Neural progenitor cell (in vitro differentiated cells): ENCODE data around the gene PGRMC2. TPM values are rescaled to one million over a fixed set of nuclear protein-coding genes. Genes with fewer than 3 reads are reported as not detected.

Experiments
- DNase-seq: peaks from one replicate; pipeline ENCODE4 v3.0.0-alpha.2; 2016; ENCODE audit warnings: low spot score
- H2AFZ ChIP-seq: fragments of 200-600 bp; sonication (generic); replicated peaks from 2 replicates; pipeline ENCODE4 v1.6.1; 2016; ENCODE audit warnings: antibody characterized with exemption
- H3F3A ChIP-seq: fragments of 200-600 bp; sonication (generic); 2 replicates; pipeline ENCODE4 v1.6.1; 2016; ENCODE audit warnings: antibody characterized with exemption, low read depth
- H3K27ac ChIP-seq: fragments of 200-600 bp; sonication (generic); 2 replicates; pipeline ENCODE4 v1.5.1; 2016; ENCODE audit warnings: mild to moderate bottlenecking
- H3K27me3 ChIP-seq: fragments of 200-600 bp; sonication (generic); 2 replicates; pipeline ENCODE4 v1.6.1; 2016; ENCODE audit warnings: mild to moderate bottlenecking, moderate library complexity
- H3K36me3 ChIP-seq: fragments of 200-600 bp; sonication (generic); 2 replicates; pipeline ENCODE4 v1.5.1; 2016
- H3K4me1 ChIP-seq: fragments of 200-600 bp; sonication (generic); 2 replicates; pipeline ENCODE4 v1.6.1; 2016; ENCODE audit warnings: mixed run types
- H3K4me2 ChIP-seq: fragments of 200-600 bp; sonication (generic); 2 replicates; pipeline ENCODE4 v1.6.1; 2016
- H3K4me3 ChIP-seq: fragments of 200-600 bp; sonication (generic); 2 replicates; pipeline ENCODE4 v1.5.1; 2016
- H3K79me2 ChIP-seq: fragments of 200-600 bp; sonication (generic); 2 replicates; pipeline ENCODE4 v1.6.1; 2016; ENCODE audit warnings: low read depth
- H3K9ac ChIP-seq: fragments of 200-600 bp; sonication (generic); 2 replicates; pipeline ENCODE4 v1.6.1; 2016
- H3K9me3 ChIP-seq: fragments of 200-600 bp; sonication (generic); 2 replicates; pipeline ENCODE4 v1.5.1; 2016; ENCODE audit warnings: low read depth
- H4K20me1 ChIP-seq: fragments of 200-600 bp; sonication (generic); 2 replicates; pipeline ENCODE4 v1.6.1; 2016; ENCODE audit warnings: low read depth
- H3K27ac Mint-ChIP-seq: 3 replicates; pipeline ENCODE4 v1.8.0; 2021; ENCODE audit warnings: mixed read lengths
- H3K27me3 Mint-ChIP-seq: 2 replicates; pipeline ENCODE4 v1.8.0; 2022; ENCODE audit warnings: low read depth, mild to moderate bottlenecking, inconsistent platforms, moderate library complexity, mixed read lengths; ENCODE audit not compliant: insufficient read depth
- H3K36me3 Mint-ChIP-seq: 3 replicates; pipeline ENCODE4 v1.8.0; 2021; ENCODE audit warnings: mixed read lengths
- H3K4me1 Mint-ChIP-seq: 3 replicates; pipeline ENCODE4 v1.8.0; 2021; ENCODE audit warnings: mixed read lengths
- H3K4me3 Mint-ChIP-seq: 3 replicates; pipeline ENCODE4 v1.8.0; 2021; ENCODE audit warnings: mild to moderate bottlenecking, moderate library complexity, mixed read lengths
- H3K9me3 Mint-ChIP-seq: 3 replicates; pipeline ENCODE4 v1.8.0; 2020; ENCODE audit warnings: mixed read lengths
- EZH2 ChIP-seq: fragments of 200-600 bp; sonication (generic); IDR thresholded peaks from 2 replicates; pipeline ENCODE4 v1.6.1; 2017; ENCODE audit warnings: antibody characterized with exemption, mild to moderate bottlenecking, moderate library complexity
- EZH2phosphoT487 ChIP-seq: fragments of 200-600 bp; sonication (generic); IDR thresholded peaks from 2 replicates; pipeline ENCODE4 v1.6.1; 2017; ENCODE audit warnings: antibody characterized with exemption
- total RNA-seq: library from RNA; depleted of rRNA; stranded (reverse); fragments of >200 nt; gene quantifications from 2 replicates; pipeline ENCODE4 v1.2.3, GENCODE V29; 2015; ENCODE audit warnings: low replicate concordance
- TF ChIP-seq, protein P1 (sequence below): fragments of 200-600 bp; sonication (generic); IDR thresholded peaks from 2 replicates; pipeline ENCODE4 v1.5.1; 2017; ENCODE audit warnings: antibody characterized with exemption, mild to moderate bottlenecking

PGRMC2 gene
- total RNA-seq, 1 donor from 2014 or later: 58.8 TPM

DNA sequence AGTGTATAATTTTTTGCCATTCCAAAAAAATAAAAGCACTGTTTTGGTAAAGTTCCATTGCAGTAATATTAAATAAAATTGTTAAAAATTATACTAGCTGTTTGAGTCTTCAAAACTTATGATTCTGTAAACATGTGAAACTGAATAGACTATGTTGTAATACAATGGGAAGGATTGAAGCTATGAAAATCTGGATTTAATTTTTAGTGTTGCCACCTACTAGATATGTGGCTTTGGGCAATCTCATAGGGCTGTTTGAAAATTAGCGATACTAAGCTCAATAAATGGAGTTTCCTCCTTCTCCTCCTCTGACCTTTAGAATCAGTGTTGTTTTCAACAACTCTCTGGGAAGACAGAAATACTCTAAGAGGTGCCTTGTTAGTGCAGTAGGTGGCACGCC is 4.5 kb downstream of the PGRMC2 start:
- H3K79me2 ChIP-seq: peaks cover 94% of the 10 kb centered on the region
- no peak overlapping the region for H3K4me3 ChIP-seq
- no peak for DNase-seq
- H4K20me1 ChIP-seq: peaks cover 40% of the 10 kb centered on the region
- no peak overlapping the region for H3K27ac Mint-ChIP-seq
- H3K36me3 Mint-ChIP-seq: peaks cover 56% of the 10 kb centered on the region
- H3K9ac ChIP-seq: no peak overlapping the region
- H3K4me2 ChIP-seq: no peak overlapping the region
- H3K36me3 ChIP-seq: peaks cover 3% of the 10 kb centered on the region
- H2AFZ ChIP-seq: no peak overlapping the region
- no peak overlapping the region for H3K27ac ChIP-seq
- no peaks in the 10 kb centered on the region for H3K9me3 ChIP-seq
- H3K27me3 ChIP-seq: no peaks in the 10 kb centered on the region
- peaks cover 15% of the 10 kb centered on the region for H3K4me1 Mint-ChIP-seq
- H3K9me3 Mint-ChIP-seq: peaks cover 35% of the 10 kb centered on the region
- TF ChIP-seq, protein P1, sequence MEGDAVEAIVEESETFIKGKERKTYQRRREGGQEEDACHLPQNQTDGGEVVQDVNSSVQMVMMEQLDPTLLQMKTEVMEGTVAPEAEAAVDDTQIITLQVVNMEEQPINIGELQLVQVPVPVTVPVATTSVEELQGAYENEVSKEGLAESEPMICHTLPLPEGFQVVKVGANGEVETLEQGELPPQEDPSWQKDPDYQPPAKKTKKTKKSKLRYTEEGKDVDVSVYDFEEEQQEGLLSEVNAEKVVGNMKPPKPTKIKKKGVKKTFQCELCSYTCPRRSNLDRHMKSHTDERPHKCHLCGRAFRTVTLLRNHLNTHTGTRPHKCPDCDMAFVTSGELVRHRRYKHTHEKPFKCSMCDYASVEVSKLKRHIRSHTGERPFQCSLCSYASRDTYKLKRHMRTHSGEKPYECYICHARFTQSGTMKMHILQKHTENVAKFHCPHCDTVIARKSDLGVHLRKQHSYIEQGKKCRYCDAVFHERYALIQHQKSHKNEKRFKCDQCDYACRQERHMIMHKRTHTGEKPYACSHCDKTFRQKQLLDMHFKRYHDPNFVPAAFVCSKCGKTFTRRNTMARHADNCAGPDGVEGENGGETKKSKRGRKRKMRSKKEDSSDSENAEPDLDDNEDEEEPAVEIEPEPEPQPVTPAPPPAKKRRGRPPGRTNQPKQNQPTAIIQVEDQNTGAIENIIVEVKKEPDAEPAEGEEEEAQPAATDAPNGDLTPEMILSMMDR: no peak
- no peak for TF ChIP-seq EZH2
- no peak for TF ChIP-seq EZH2phosphoT487
- H3K4me1 ChIP-seq: peaks cover 25% of the 10 kb centered on the region
- peak overlapping the region; percentile 35 for H3K4me3 Mint-ChIP-seq
- H3F3A ChIP-seq: peaks cover 8% of the 10 kb centered on the region
- H3K27me3 Mint-ChIP-seq: no peaks in the 10 kb centered on the region

DNA sequence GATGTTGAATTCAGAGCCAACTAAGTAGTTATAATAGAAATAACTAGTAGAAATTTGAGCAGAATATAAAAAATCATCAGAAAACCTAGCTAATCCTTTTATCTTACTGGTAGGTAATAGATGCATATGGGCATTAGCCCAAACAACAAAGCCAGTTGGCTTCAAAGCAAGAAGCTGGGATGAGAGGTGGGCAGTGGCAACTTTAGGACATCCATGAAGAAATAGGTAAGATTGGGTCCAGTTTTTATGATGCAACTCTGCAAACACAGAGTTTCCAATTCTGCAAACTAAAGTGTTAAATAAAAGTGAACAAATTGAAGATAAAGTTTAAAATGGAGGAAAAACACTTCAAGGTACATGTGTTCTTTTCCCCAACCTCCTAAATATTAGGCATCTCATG is 5.1 kb downstream of the PGRMC2 start:
- Histone ChIP-seq H3K27ac (no peak overlapping the region), H3K27me3 (no peaks in the 10 kb centered on the region), H3K4me2 (no peak overlapping the region), H3K4me3 (no peak overlapping the region), H3K79me2 (peaks cover 99% of the 10 kb centered on the region), H3F3A (peaks cover 8% of the 10 kb centered on the region), H3K4me1 (peaks cover 25% of the 10 kb centered on the region), H3K36me3 (peaks cover 3% of the 10 kb centered on the region), H3K9ac (no peak overlapping the region), H3K9me3 (no peaks in the 10 kb centered on the region), H4K20me1 (peaks cover 40% of the 10 kb centered on the region), H2AFZ (no peak overlapping the region)
- peaks cover 39% of the 10 kb centered on the region for H3K9me3 Mint-ChIP-seq
- no peaks in the 10 kb centered on the region for H3K27me3 Mint-ChIP-seq
- DNase-seq: no peak
- H3K27ac Mint-ChIP-seq: no peak overlapping the region
- TF ChIP-seq, protein P1: no peak
- TF ChIP-seq EZH2phosphoT487 (no peak), EZH2 (no peak)
- peaks cover 15% of the 10 kb centered on the region for H3K4me1 Mint-ChIP-seq
- no peak overlapping the region for H3K4me3 Mint-ChIP-seq
- H3K36me3 Mint-ChIP-seq: peaks cover 60% of the 10 kb centered on the region

DNA sequence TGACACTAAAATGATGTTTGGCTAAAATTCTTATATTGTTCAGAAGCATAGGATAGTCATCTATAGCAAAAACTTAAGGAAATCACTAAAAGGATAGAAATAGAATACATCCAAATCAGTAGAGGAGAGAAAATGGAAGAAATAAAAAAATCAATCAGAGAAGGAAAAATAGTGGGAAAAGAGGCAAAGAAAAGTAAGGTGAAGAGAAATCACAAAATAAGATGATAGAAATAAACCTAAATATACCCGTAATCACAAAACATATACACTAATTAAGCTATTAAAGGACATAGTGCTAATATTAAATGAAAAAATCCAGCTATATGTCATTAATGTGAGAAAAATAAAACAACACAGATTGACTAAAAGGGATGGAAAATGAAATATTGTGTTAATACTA is 6.3 kb downstream of the PGRMC2 start:
- no peak overlapping the region for H3K27ac ChIP-seq
- H3K4me1 ChIP-seq: peaks cover 25% of the 10 kb centered on the region
- H3K36me3 ChIP-seq: peaks cover 3% of the 10 kb centered on the region
- TF ChIP-seq, protein P1: no peak
- TF ChIP-seq EZH2phosphoT487 (no peak), EZH2 (no peak)
- H3K9me3 ChIP-seq: no peaks in the 10 kb centered on the region
- H3K9me3 Mint-ChIP-seq: peaks cover 39% of the 10 kb centered on the region
- H4K20me1 ChIP-seq: peaks cover 33% of the 10 kb centered on the region
- no peak overlapping the region for H3K9ac ChIP-seq
- no peak overlapping the region for H3K4me3 Mint-ChIP-seq
- no peak for DNase-seq
- no peaks in the 10 kb centered on the region for H3K27me3 Mint-ChIP-seq
- peaks cover 100% of the 10 kb centered on the region for H3K79me2 ChIP-seq
- no peak overlapping the region for H3K27ac Mint-ChIP-seq
- no peaks in the 10 kb centered on the region for H3F3A ChIP-seq
- H3K36me3 Mint-ChIP-seq: peaks cover 62% of the 10 kb centered on the region
- H3K4me2 ChIP-seq: no peak overlapping the region
- peaks cover 15% of the 10 kb centered on the region for H3K4me1 Mint-ChIP-seq
- no peak overlapping the region for H2AFZ ChIP-seq
- H3K27me3 ChIP-seq: no peaks in the 10 kb centered on the region
- no peak overlapping the region for H3K4me3 ChIP-seq
